ENCODE data around the gene SEMA4C.

SEMA4C gene, protein sequence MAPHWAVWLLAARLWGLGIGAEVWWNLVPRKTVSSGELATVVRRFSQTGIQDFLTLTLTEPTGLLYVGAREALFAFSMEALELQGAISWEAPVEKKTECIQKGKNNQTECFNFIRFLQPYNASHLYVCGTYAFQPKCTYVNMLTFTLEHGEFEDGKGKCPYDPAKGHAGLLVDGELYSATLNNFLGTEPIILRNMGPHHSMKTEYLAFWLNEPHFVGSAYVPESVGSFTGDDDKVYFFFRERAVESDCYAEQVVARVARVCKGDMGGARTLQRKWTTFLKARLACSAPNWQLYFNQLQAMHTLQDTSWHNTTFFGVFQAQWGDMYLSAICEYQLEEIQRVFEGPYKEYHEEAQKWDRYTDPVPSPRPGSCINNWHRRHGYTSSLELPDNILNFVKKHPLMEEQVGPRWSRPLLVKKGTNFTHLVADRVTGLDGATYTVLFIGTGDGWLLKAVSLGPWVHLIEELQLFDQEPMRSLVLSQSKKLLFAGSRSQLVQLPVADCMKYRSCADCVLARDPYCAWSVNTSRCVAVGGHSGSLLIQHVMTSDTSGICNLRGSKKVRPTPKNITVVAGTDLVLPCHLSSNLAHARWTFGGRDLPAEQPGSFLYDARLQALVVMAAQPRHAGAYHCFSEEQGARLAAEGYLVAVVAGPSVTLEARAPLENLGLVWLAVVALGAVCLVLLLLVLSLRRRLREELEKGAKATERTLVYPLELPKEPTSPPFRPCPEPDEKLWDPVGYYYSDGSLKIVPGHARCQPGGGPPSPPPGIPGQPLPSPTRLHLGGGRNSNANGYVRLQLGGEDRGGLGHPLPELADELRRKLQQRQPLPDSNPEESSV

DNA sequence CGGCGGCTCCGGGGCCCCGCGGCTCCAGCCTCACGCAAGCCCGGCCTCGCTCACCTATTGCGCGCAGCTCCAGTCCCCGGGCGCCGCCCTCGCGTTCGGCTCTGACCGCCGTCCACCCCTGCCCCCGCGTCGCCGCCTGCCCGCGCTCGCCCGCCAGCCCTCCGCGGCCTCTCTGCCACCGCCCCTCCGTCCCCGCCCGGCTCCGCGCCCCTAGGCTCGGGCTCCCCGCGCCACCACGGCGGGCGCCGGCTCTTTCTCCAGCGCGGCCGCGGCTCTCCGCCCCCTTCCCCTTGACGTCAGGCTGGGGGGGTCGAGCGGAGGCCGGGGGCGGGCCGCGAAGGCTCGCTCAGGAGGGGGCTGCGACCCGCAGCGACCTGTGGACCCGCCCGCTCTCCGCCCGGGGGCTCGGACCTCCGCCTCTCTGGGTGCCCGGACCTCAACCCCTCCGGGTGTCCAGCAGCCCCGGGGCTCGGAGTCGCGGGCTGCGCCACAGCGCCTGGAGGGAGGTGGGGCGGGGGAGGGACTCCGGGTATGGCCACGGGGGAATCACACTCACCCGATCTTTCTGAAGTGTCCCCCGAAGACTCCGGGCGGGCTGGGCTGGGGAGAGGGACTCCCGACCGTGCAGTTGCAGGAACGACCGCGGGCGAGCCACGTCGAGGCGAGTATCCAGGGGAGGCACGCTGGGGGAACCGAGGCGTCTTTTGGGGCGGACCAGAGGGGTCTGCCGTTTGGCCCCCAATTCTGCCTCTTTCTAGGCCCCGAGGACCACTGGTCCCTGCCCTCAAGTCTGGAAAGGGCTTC, at the start of gene SEMA4C:
SEMA4C (minus strand) TSS at position 259 of the 804 bp plus-strand sequence. CDS start 2,194 bp downstream, outside the sequence.
- DNase-seq (ENCODE audit: low read depth in 1 of 2, low spot score in 1 of 2), result peak in 1 of 2 experiments; percentile 48
- TF ChIP-seq JUND (IDR thresholded peaks at IDR 0.05; ENCODE audit: low read depth), result no peak
- in situ Hi-C loops (cut with HindIII; ENCODE audit: low pct_unique_long_range_greater_than_20kb, low sequenced_read_pairs), result no loop called here

DNA sequence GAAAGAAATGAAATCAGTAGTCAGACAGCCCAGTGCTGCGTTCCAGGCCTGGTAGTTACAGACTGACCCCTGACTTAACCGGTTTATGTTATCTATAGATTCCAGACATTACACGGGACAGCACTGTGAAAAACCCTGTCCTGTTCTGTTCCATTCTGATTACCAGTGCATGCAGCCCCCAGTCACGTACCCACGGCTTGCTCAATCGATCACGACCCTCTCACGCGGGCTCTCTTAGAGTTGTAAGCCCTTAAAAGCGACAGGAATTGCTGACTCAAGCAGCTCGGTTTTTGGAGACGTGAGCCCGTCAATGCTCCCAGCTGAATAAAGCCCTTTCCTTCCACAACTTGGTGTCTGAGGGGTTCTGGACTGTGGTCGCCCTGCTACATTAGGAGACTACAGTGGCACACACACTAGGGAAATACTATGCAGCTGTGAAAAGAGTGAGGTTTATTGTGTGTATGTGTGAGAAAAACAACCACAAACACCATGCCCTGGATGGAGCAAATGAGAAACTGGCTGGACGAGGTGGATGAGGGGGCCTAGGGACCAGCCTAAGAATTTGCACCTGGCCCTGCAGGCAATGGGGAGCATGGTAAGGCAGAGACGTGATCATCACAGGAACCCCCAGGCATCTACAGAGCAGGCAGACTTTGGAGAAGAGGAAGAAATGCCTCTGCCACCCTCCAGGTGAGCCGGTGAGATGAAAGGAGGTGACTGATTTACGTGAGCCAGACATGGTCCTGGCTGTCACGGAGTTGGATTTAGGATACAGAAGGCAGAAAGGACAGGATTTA, 49.1 kb upstream of the SEMA4C start:
- no peak for TF ChIP-seq JUND (IDR thresholded peaks at IDR 0.05; ENCODE audit: low read depth)
- in situ Hi-C loops (cut with HindIII; ENCODE audit: low pct_unique_long_range_greater_than_20kb, low sequenced_read_pairs), result no loop called here
- DNase-seq (ENCODE audit: low read depth in 1 of 2, low spot score in 1 of 2), result no peak

DNA sequence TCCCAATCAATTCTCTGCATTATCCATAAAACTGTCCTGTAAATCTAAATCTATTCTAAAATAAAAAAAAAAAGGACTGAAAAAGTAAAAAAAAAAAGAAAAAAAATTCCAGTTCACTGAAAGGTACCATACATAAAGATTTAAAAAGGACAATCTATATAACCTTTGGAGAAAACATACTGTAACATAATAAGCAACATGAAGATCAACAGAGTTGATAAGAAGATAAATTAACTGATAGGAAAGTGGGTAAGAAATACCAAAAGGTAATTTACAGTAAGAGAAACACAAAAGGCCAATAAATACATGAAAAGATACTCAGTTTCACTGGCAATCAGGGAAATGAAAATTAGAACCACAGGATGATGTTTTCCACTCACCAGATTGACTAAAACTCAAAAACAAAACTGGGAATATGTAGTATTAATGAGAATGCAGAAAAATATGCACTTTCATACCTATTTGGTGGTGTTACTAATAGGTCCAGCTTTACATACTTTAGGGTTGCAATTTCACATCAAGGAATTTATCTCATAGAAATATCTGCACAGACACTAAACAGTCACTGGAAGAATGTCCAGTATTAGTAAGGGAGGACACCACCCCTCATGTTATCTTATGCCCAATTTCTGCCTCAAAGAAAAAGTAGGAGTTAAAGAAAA, 48.3 kb upstream of the SEMA4C start:
- in situ Hi-C loops (cut with HindIII; ENCODE audit: low pct_unique_long_range_greater_than_20kb, low sequenced_read_pairs), result no loop called here
- DNase-seq (ENCODE audit: low read depth in 1 of 2, low spot score in 1 of 2), result no peak
- no peak for TF ChIP-seq JUND (IDR thresholded peaks at IDR 0.05; ENCODE audit: low read depth)

DNA sequence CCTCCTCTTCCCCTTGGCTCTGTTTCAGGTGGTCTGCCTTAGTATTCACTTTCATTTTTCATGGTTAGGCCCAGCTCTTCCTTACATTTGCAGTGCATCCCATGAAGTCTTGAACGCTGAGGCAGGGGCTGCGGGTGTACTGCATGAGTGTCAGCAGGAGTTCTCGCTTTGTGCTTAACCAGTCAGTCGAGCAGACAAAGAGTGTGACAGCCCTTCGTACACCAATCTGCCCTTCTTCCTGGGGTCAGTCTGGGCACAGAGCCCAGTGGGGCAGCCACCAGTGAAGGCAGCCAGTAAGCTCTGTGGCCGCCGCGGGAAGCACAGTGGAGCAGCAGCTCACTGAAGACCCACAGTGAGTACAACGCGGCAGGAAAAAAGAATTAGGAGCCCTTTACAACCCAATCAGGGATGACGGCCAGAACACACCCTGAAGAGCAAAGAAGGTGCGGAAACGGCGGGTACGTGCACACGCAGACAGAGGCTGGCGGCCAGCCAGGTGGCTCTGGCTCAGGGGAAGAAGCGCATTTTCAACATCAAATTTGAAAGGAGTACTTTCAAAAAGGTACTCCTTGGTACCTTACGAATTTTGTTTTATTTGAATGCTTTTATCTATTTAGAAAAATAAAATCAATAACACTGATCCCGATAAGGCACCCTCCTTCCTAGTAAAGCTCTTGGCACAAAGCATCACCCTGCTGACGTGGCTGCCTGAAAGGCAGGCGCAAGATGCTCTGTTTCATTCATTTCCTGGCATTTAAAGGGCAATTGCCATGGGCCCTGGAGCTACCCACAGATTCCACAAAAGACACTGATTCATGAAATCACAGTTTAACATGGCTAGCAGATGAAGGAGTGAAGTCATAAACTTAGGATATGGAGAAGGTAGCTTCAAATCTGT, 47.0 kb upstream of the SEMA4C start:
- TF ChIP-seq JUND (IDR thresholded peaks at IDR 0.05; ENCODE audit: low read depth), result no peak
- in situ Hi-C loops (cut with HindIII; ENCODE audit: low pct_unique_long_range_greater_than_20kb, low sequenced_read_pairs), result no loop called here
- DNase-seq (ENCODE audit: low read depth in 1 of 2, low spot score in 1 of 2), result no peak

DNA sequence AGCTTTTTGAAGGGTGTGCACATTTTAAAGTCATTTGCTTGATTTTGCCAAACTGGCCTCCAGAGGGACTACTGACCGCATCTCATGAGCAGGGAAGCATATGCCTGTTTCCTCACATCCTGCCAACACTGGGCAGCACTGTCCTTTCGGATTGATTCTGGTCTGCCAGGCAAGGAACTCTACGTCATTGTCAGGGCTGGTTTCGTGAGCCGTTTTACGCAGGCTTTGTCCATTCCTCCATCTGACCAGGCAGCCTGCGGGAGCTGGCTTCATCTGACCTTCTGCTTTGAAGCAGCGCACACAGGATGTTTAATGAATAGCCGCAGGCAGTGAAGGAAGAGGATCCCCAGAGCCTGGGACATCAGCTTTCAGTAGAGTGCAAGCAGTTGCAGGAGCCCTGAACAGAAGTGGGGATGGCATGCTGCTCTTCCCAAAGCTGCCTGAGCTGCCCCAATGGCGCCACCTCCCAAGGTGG, 46.3 kb upstream of the SEMA4C start:
- TF ChIP-seq JUND (IDR thresholded peaks at IDR 0.05; ENCODE audit: low read depth), result no peak

DNA sequence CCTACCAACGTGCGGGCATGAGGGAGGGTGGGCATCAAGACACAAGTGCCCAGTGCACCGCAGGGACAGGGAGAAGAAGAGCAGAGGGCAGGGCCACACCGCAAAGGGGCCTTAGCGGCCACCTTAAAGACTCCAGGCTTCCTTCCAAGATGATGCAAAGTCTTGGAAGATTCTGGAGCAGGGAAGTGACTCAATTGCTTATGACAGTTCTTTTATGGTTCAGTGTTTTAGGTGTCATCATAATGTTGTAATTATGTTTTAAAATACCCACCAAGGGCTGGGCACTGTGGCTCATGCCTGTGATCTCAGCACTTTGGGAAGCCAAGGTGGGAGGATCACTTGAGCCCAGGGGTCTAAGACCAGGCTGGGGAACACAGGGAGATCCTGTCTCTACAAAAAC, 44.5 kb upstream of the SEMA4C start:
- no peak for DNase-seq (ENCODE audit: low read depth in 1 of 2, low spot score in 1 of 2)
- in situ Hi-C loops (cut with HindIII; ENCODE audit: low pct_unique_long_range_greater_than_20kb, low sequenced_read_pairs), result no loop called here
- TF ChIP-seq JUND (IDR thresholded peaks at IDR 0.05; ENCODE audit: low read depth), result no peak

More for the DNA sequence above, 46.3 kb upstream of the SEMA4C start:
- in situ Hi-C loops (cut with HindIII; ENCODE audit: low pct_unique_long_range_greater_than_20kb, low sequenced_read_pairs), result no loop called here
- no peak for DNase-seq (ENCODE audit: low read depth in 1 of 2, low spot score in 1 of 2)

DNA sequence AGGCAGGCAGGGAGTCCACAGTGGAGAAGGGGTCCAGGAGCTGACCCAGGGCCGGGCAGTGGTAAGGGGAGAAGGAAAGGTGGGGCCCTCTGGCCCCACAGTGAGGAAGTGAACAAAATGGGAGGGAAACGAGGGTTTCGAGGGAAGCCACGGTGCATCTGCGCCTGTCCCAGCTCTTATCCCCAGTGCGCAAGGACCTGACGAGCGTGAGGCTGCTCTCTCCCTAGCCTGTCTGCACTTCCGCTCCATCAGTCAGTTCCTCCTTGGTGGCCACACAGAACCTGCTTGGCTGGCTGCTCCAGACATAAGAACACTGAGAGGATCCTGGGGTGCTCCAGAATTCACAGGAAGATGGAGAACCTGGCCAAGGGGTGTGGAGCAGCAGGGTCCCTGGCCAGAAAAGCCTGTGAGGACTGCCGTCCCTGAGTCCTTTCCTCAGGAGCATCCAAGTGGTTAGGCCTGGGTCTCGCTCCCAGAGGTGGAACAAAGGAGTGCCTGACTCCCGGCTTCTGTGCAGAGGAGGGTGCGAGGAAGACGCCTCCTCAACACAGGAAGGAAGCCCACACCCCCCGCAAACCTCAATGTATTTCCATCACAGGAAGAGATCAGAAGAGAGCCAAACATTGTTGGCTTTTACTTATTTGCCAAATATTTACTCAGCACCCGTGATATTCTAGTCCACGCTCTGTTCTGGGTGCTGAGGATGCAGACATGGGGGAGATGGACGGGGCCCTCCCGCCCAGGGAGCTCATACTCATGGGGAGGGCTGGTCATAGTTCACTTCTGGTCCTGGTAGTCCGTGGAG, 43.7 kb upstream of the SEMA4C start:
- in situ Hi-C loops (cut with HindIII; ENCODE audit: low pct_unique_long_range_greater_than_20kb, low sequenced_read_pairs), result no loop called here
- DNase-seq (ENCODE audit: low read depth in 1 of 2, low spot score in 1 of 2), result no peak
- TF ChIP-seq JUND (IDR thresholded peaks at IDR 0.05; ENCODE audit: low read depth), result no peak

DNA sequence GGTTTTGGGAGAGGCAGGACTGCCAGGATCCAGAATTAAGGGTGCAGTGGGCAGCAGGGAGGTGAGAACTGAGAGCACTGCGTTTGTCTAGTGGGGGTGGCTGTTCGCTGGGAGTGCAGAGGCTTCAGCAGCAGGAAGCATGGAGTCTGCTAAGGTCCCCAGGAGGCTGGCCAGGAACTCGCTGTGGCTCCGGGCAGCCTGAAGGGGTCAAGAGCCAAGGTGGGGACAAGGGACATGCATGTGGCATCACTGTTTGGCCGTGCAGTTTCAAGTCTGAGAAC, 43.2 kb upstream of the SEMA4C start:
- DNase-seq (ENCODE audit: low read depth in 1 of 2, low spot score in 1 of 2), result no peak
- in situ Hi-C loops (cut with HindIII; ENCODE audit: low pct_unique_long_range_greater_than_20kb, low sequenced_read_pairs), result no loop called here
- TF ChIP-seq JUND (IDR thresholded peaks at IDR 0.05; ENCODE audit: low read depth), result no peak

DNA sequence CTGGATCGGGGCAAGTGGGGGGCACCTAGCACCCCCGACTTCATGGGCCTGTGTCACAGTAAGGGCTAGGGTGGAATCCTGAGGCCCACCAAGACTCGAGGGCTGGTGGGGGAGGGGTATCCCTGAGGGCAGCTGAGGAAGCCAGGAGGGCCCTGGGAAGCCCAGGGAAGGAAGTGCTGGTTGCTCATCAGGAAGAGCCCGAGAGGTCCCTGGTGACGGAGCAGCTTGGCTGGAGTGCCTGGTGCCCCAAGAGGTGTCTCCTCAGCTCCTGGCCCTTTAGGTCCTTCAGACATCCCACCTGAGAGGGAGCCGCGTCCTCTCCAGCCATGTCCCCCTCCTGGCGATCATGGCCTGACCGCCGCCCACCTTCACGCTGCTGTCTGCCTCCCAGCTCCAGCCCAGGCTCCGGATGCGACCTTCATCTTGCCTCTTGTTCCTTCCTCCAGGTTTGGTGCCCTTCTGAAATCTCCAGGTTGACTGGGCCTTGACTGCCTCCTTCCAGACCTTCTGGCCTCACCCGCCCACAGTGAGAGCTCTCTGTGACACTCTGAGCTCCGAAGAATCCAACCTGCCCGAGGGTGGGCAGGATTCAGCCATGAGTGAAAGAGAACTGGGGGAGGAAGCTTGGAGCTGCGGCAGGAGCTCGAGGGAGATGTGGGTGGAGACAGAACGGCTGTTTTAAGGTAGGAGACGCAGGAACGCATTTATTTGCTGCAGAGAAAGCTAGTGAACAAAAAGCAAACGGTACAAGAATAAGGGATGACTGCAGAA, 42.7 kb upstream of the SEMA4C start:
- DNase-seq (ENCODE audit: low read depth in 1 of 2, low spot score in 1 of 2), result no peak
- no peak for TF ChIP-seq JUND (IDR thresholded peaks at IDR 0.05; ENCODE audit: low read depth)
- in situ Hi-C loops (cut with HindIII; ENCODE audit: low pct_unique_long_range_greater_than_20kb, low sequenced_read_pairs), result no loop called here

All from T47D (cell line).